H9 (cell line): Measurements from ENCODE around the gene PLD1. TPM values are rescaled to one million over a fixed set of nuclear protein-coding genes. Genes with fewer than 3 reads are reported as not detected.

Source experiments
- DNase-seq: peaks from one replicate; pipeline ENCODE4 v3.0.0-alpha.2; 2017
- H2AFZ ChIP-seq: one replicate; pipeline ENCODE4 v1.6.1; 2013; ENCODE audit warnings: mild to moderate bottlenecking, low read length, control low read depth, moderate library complexity
- H2AK5ac ChIP-seq: 2 replicates; pipeline ENCODE4 v1.6.1; 2013; ENCODE audit warnings: low read length, control low read depth, mixed read lengths; ENCODE audit not compliant: insufficient read length
- H2BK120ac ChIP-seq: one replicate; pipeline ENCODE4 v1.6.1; 2013; ENCODE audit warnings: low read depth, mild to moderate bottlenecking, low read length, control low read depth, inconsistent platforms; ENCODE audit not compliant: poor library complexity, severe bottlenecking
- H2BK12ac ChIP-seq: 2 replicates; pipeline ENCODE4 v1.6.1; 2013; ENCODE audit warnings: low read length, control low read depth, mixed read lengths, low read depth; ENCODE audit not compliant: insufficient read length
- H2BK15ac ChIP-seq: 2 replicates; pipeline ENCODE4 v1.6.1; 2013; ENCODE audit warnings: low read depth, low read length, control low read depth
- H2BK20ac ChIP-seq: one replicate; pipeline ENCODE4 v1.6.1; 2013; ENCODE audit warnings: low read depth, mild to moderate bottlenecking, low read length, control low read depth, inconsistent platforms; ENCODE audit not compliant: poor library complexity, severe bottlenecking
- H2BK5ac ChIP-seq: 2 replicates; pipeline ENCODE4 v1.6.1; 2013; ENCODE audit warnings: low read length, control low read depth, mixed read lengths; ENCODE audit not compliant: insufficient read length
- H3K14ac ChIP-seq: 2 replicates; pipeline ENCODE4 v1.6.1; 2013; ENCODE audit warnings: low read length, control low read depth; ENCODE audit not compliant: insufficient read depth
- H3K18ac ChIP-seq: 2 replicates; pipeline ENCODE4 v1.6.1; 2013; ENCODE audit warnings: low read depth, mild to moderate bottlenecking, mixed read lengths, low read length, control low read depth; ENCODE audit not compliant: insufficient read length
- H3K23ac ChIP-seq: 2 replicates; pipeline ENCODE4 v1.6.1; 2013; ENCODE audit warnings: low read length, control low read depth, mixed read lengths, low read depth; ENCODE audit not compliant: insufficient read length
- H3K23me2 ChIP-seq: 2 replicates; pipeline ENCODE4 v1.6.1; 2013; ENCODE audit warnings: low read depth, mild to moderate bottlenecking, mixed read lengths, low read length, control low read depth; ENCODE audit not compliant: insufficient read length, poor library complexity, severe bottlenecking
- H3K27ac ChIP-seq: 2 replicates; pipeline ENCODE4 v1.5.1; 2013; ENCODE audit warnings: low read length, control low read depth, mixed read lengths, low read depth; ENCODE audit not compliant: insufficient read length
- H3K27me3 ChIP-seq: 2 replicates; pipeline ENCODE4 v1.6.1; 2013; ENCODE audit warnings: low read length, control low read depth, inconsistent platforms; ENCODE audit not compliant: insufficient read depth
- H3K4ac ChIP-seq: 2 replicates; pipeline ENCODE4 v1.6.1; 2013; ENCODE audit warnings: low read depth, mild to moderate bottlenecking, control low read depth, inconsistent platforms, low read length, moderate library complexity
- H3K4me1 ChIP-seq: 2 replicates; pipeline ENCODE4 v1.6.1; 2013; ENCODE audit warnings: low read length, control low read depth, inconsistent platforms; ENCODE audit not compliant: insufficient read depth
- H3K4me2 ChIP-seq: 2 replicates; pipeline ENCODE4 v1.6.1; 2013; ENCODE audit warnings: low read length, control low read depth, mixed read lengths; ENCODE audit not compliant: insufficient read length, insufficient read depth
- H3K56ac ChIP-seq: 2 replicates; pipeline ENCODE4 v1.6.1; 2013; ENCODE audit warnings: low read depth, mild to moderate bottlenecking, mixed read lengths, low read length, control low read depth; ENCODE audit not compliant: insufficient read length
- H3K79me1 ChIP-seq: 2 replicates; pipeline ENCODE4 v1.6.1; 2013; ENCODE audit warnings: low read depth, mild to moderate bottlenecking, moderate library complexity, low read length, control low read depth, inconsistent platforms; ENCODE audit not compliant: insufficient read depth, poor library complexity, severe bottlenecking
- H3K79me2 ChIP-seq: 2 replicates; pipeline ENCODE4 v1.6.1; 2013; ENCODE audit warnings: low read length, control low read depth, inconsistent platforms; ENCODE audit not compliant: insufficient read depth
- H3K9ac ChIP-seq: 2 replicates; pipeline ENCODE4 v1.6.1; 2013; ENCODE audit warnings: low read length, control low read depth, mixed read lengths; ENCODE audit not compliant: insufficient read length; ENCODE audit errors: extremely low read depth
- H3K9me3 ChIP-seq: one replicate; pipeline ENCODE4 v1.6.1; 2013; ENCODE audit warnings: low read depth, low read length, inconsistent platforms; ENCODE audit not compliant: control insufficient read depth
- H3T11ph ChIP-seq: one replicate; pipeline ENCODE4 v1.6.1; 2013; ENCODE audit warnings: mild to moderate bottlenecking, low read length, control low read depth, inconsistent platforms
- H4K20me1 ChIP-seq: one replicate; pipeline ENCODE4 v1.6.1; 2013; ENCODE audit not compliant: control insufficient read depth, insufficient read length, insufficient read depth
- H4K5ac ChIP-seq: 2 replicates; pipeline ENCODE4 v1.6.1; 2013; ENCODE audit warnings: low read depth, mild to moderate bottlenecking, mixed read lengths, low read length, control low read depth; ENCODE audit not compliant: insufficient read length
- H4K8ac ChIP-seq: replicated peaks from 2 replicates; pipeline ENCODE4 v1.6.1; 2013; ENCODE audit warnings: low read length, control low read depth, mixed read lengths, low read depth; ENCODE audit not compliant: insufficient read length
- H4K91ac ChIP-seq: 2 replicates; pipeline ENCODE4 v1.6.1; 2013; ENCODE audit warnings: low read depth, mild to moderate bottlenecking, moderate library complexity, mixed read lengths, low read length, control low read depth; ENCODE audit not compliant: insufficient read length
- H3K27ac Mint-ChIP-seq, 3 experiments: 2 replicates in 2 of 3; 3 replicates in 1 of 3; pipeline ENCODE4 v1.8.0; 2020 to 2021; ENCODE audit warnings: mixed read lengths in 3 of 3, mild to moderate bottlenecking in 1 of 3, moderate library complexity in 1 of 3
- H3K27me3 Mint-ChIP-seq: 2 replicates; pipeline ENCODE4 v1.8.0; 2021; ENCODE audit warnings: low read depth, mild to moderate bottlenecking, moderate library complexity, mixed read lengths
- H3K36me3 Mint-ChIP-seq, 3 experiments: 2 replicates in 2 of 3; 3 replicates in 1 of 3; pipeline ENCODE4 v1.8.0; 2020 to 2021; ENCODE audit warnings: low read depth in 3 of 3, mixed read lengths in 3 of 3; ENCODE audit not compliant: insufficient read depth in 1 of 3
- H3K4me1 Mint-ChIP-seq, 2 experiments: 2 replicates each; pipeline ENCODE4 v1.8.0; 2020; ENCODE audit warnings: mixed read lengths in 2 of 2
- H3K4me3 Mint-ChIP-seq, 2 experiments: 2 replicates in 1 of 2; 3 replicates in 1 of 2; pipeline ENCODE4 v1.8.0; 2020 to 2021; ENCODE audit warnings: mild to moderate bottlenecking in 2 of 2, mixed read lengths in 2 of 2, moderate library complexity in 1 of 2
- H3K9me3 Mint-ChIP-seq, 2 experiments: 2 replicates in 1 of 2; 3 replicates in 1 of 2; pipeline ENCODE4 v1.8.0; 2020; ENCODE audit warnings: mild to moderate bottlenecking in 2 of 2, mixed read lengths in 2 of 2, moderate library complexity in 1 of 2
- WGBS: extraction: QIAGEN DNeasy Blood & Tissue Kit; methylation state at CpG from one replicate; pipeline ENCODE4 v1.1.7; 2013; ENCODE audit warnings: missing lambda C conversion rate, low lambda C conversion rate, mixed read lengths; ENCODE audit not compliant: insufficient read length; ENCODE audit errors: extremely low coverage; 5-methylcytosine and 5-hydroxymethylcytosine counted together
- total RNA-seq: library from RNA; stranded (reverse); gene quantifications from 2 replicates; pipeline ENCODE4 v1.2.1, GENCODE V29; 2021
- TF ChIP-seq, protein P1 (sequence below): fragments of 200-600 bp; sonication (generic); conservative IDR thresholded peaks from 3 replicates; pipeline ENCODE4 v1.8.0; 2021; ENCODE audit warnings: antibody characterized with exemption, mild to moderate bottlenecking

Gene PLD1
- total RNA-seq, 1 experiment from 2014 or later = 1.8 TPM

- H2BK12ac ChIP-seq = no peak overlapping the region
- no peak overlapping the region for H3K23ac ChIP-seq
- H3K9me3 ChIP-seq = no peaks in the 10 kb centered on the region
- TF ChIP-seq, protein P1, sequence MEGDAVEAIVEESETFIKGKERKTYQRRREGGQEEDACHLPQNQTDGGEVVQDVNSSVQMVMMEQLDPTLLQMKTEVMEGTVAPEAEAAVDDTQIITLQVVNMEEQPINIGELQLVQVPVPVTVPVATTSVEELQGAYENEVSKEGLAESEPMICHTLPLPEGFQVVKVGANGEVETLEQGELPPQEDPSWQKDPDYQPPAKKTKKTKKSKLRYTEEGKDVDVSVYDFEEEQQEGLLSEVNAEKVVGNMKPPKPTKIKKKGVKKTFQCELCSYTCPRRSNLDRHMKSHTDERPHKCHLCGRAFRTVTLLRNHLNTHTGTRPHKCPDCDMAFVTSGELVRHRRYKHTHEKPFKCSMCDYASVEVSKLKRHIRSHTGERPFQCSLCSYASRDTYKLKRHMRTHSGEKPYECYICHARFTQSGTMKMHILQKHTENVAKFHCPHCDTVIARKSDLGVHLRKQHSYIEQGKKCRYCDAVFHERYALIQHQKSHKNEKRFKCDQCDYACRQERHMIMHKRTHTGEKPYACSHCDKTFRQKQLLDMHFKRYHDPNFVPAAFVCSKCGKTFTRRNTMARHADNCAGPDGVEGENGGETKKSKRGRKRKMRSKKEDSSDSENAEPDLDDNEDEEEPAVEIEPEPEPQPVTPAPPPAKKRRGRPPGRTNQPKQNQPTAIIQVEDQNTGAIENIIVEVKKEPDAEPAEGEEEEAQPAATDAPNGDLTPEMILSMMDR = no peak
- Mint-ChIP-seq H3K27ac (no peak overlapping the region), H3K4me1 (peaks cover 5 to 8% of the 10 kb centered on the region in 2 experiments; a peak in 3 of 4 replicates), H3K9me3 (peaks cover 6 to 10% of the 10 kb centered on the region in 2 experiments; a peak in 4 of 5 replicates), H3K36me3 (peaks cover 2 to 4% (median 3%) of the 10 kb centered on the region in 3 experiments; a peak in 4 of 7 replicates), H3K27me3 (no peaks in the 10 kb centered on the region), H3K4me3 (no peak overlapping the region)
- no peak overlapping the region for H3K4me2 ChIP-seq
- H3K79me1 ChIP-seq = no peaks in the 10 kb centered on the region
- no peak for DNase-seq
- H4K20me1 ChIP-seq = no peaks in the 10 kb centered on the region
- no peak overlapping the region for H3K4ac ChIP-seq
- no peak overlapping the region for H3K9ac ChIP-seq
- H3K14ac ChIP-seq = no peak overlapping the region
- no peak overlapping the region for H4K8ac ChIP-seq
- H3K79me2 ChIP-seq = no peaks in the 10 kb centered on the region
- H3K56ac ChIP-seq = no peak overlapping the region
- no peaks in the 10 kb centered on the region for H3K27me3 ChIP-seq
- H3T11ph ChIP-seq = no peak overlapping the region
- no peak overlapping the region for H4K91ac ChIP-seq
- no CpG with 5 or more reads among the region's 2 CpGs for WGBS
- H2AK5ac ChIP-seq = no peak overlapping the region
- no peak overlapping the region for H2BK5ac ChIP-seq
- H2BK20ac ChIP-seq = no peak overlapping the region
- H4K5ac ChIP-seq = no peak overlapping the region
- no peak overlapping the region for H2BK120ac ChIP-seq
- no peaks in the 10 kb centered on the region for H3K23me2 ChIP-seq
- no peak overlapping the region for H3K18ac ChIP-seq
- no peak overlapping the region for H3K27ac ChIP-seq
- H2AFZ ChIP-seq = no peak overlapping the region
- H3K4me1 ChIP-seq = no peaks in the 10 kb centered on the region
- H2BK15ac ChIP-seq = no peak overlapping the region
Measured at GRCh38 chr3:171700157-171700556, 110.1 kb downstream of the PLD1 start.
